ENCODE results near the gene TNFAIP8L2.

DNA sequence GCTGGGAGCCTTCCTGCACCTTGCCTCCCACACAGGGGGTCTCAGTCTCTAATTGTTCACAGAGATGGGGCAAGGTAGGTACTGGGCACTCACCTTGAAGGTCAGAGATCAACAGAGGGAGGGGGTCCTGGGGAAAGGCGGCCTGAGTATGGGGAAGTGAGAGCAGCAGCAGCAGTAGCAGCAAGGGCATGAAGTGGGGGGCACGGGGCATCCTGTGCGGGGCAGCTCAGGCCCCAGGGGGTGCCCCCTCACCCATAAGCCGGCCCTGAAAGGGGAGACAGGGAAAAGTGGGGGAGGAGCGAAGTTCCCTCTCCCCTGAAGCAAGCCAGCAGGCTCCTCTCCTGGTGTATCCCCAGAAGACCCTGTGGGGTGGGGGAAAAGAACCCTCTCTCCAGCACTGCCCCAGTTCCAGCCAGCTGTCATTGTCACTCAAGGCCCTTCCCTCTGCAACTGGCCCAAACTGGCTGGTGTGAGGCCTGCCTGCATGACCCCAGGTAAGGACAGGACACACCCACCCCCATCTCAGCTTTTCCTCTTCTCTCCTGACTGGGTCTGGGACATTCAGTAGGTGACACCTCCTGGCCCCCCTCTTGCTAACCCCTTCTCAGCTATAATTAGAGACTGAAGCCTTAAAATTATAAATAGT is 13.9 kb upstream of the TNFAIP8L2 start:
- TF ChIP-seq, protein P1, sequence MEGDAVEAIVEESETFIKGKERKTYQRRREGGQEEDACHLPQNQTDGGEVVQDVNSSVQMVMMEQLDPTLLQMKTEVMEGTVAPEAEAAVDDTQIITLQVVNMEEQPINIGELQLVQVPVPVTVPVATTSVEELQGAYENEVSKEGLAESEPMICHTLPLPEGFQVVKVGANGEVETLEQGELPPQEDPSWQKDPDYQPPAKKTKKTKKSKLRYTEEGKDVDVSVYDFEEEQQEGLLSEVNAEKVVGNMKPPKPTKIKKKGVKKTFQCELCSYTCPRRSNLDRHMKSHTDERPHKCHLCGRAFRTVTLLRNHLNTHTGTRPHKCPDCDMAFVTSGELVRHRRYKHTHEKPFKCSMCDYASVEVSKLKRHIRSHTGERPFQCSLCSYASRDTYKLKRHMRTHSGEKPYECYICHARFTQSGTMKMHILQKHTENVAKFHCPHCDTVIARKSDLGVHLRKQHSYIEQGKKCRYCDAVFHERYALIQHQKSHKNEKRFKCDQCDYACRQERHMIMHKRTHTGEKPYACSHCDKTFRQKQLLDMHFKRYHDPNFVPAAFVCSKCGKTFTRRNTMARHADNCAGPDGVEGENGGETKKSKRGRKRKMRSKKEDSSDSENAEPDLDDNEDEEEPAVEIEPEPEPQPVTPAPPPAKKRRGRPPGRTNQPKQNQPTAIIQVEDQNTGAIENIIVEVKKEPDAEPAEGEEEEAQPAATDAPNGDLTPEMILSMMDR (conservative IDR thresholded peaks at IDR 0.05 in 1 of 2, IDR thresholded peaks at IDR 0.05 in 1 of 2; ENCODE audit: low read depth in 1 of 2, low read length in 2 of 2): no peak
- TF ChIP-seq EZH2 (IDR thresholded peaks at IDR 0.05; ENCODE audit: low read length, missing control alignments): no peak
